Heart left ventricle (tissue), 13 donors: Measurements from ENCODE around the gene AKT2.

Experiments used
- CTCF ChIP-seq, 12 donors: fragments of 200-600 bp; sonication (generic) in 4 of 12; IDR thresholded peaks; one replicate each; pipeline versions ENCODE4 v1.5.0 to v1.8.0; 2018 to 2022; ENCODE audit warnings: antibody characterized with exemption in 12 of 12, mild to moderate bottlenecking in 5 of 12
- POLR2A ChIP-seq, 2 donors: fragments of 450-650 bp; IDR thresholded peaks; one replicate each; pipeline ENCODE4 v1.6.1; 2017; ENCODE audit warnings: antibody characterized with exemption in 2 of 2, mild to moderate bottlenecking in 2 of 2, moderate library complexity in 2 of 2
- donor health status: ischemic (EF 13 %, LVEDD 7.1; RV severe dilation, severe dysfunction).
- donor health status: DM: no; HTN: yes; CAD: no.
- donor health status: DM: no; HTN: no; CAD: no.
- donor health status: ischemic (EF 25% LVEDD 6.9; RV normal size, moderate dysfunction).
- donor health status: ischemic (EF 25% LVEDD 5.7; RV mildly dilated, moderate dysfunction).
- donor health status: ischemic (EF 35%, LVEDD 5.7; RV mildly dilated, moderate dysfunction).
- donor health status: nonischemic (EF 11% LVEDD 7.7; RV severe dilation, severe dysfunction).
- donor health status: DM: yes; HTN: yes; CAD: no.
- donor health status: PGD.
- donor health status: ischemic (EF 29% LVEDD 5.4; RV normal size, mild dysfunction).
- donor health status: nonischemic (EF 23%, LVEDD 6.1; RV moderate dilation, normal function).

GRCh38 chr19:40272261-40272660, 12.9 kb downstream of the AKT2 start:
- TF ChIP-seq CTCF (IDR thresholded peaks at IDR 0.05) (no peak), POLR2A (IDR thresholded peaks at IDR 0.05) (no peak)
